A673 (cell line): Measurements from ENCODE around the gene CDK14.

ENCODE experiments used
- CTCF ChIP-seq: fragments of 300-800, 200-600 bp; sonication (generic); conservative IDR thresholded peaks from 2 replicates; pipeline ENCODE4 v1.5.1; 2017; ENCODE audit warnings: low read depth, mild to moderate bottlenecking, antibody characterized with exemption, low read length, moderate library complexity, mixed read lengths
- EZH2 ChIP-seq: fragments of 200-600 bp; sonication (generic); IDR thresholded peaks from 2 replicates; pipeline ENCODE4 v1.6.1; 2017; ENCODE audit warnings: borderline replicate concordance, low read depth, mild to moderate bottlenecking, mixed read lengths, antibody characterized with exemption, low read length; ENCODE audit not compliant: poor library complexity, severe bottlenecking

DNA sequence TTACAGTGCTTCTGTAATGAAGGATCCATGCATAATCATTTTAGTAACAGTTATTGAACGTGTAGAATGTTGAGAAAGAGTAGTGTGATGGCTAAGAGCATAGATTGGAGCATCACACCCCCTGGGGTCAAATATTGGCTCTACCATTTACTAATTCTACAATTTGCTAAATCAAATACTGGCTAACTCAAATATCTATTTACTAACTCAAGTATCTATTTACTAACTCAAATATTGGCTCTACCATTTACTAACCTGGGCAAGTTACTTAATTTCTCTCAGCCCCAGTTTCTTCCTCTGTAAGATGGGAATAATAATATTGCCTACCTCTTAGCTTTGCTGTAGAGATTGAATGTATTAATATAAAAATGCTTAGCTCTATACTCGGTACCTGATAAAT lies 64.0 kb downstream of the CDK14 start:
- no peak for TF ChIP-seq CTCF
- TF ChIP-seq EZH2: no peak
